ENCODE measurements around the gene DDI2.

- TF ChIP-seq, protein P1, sequence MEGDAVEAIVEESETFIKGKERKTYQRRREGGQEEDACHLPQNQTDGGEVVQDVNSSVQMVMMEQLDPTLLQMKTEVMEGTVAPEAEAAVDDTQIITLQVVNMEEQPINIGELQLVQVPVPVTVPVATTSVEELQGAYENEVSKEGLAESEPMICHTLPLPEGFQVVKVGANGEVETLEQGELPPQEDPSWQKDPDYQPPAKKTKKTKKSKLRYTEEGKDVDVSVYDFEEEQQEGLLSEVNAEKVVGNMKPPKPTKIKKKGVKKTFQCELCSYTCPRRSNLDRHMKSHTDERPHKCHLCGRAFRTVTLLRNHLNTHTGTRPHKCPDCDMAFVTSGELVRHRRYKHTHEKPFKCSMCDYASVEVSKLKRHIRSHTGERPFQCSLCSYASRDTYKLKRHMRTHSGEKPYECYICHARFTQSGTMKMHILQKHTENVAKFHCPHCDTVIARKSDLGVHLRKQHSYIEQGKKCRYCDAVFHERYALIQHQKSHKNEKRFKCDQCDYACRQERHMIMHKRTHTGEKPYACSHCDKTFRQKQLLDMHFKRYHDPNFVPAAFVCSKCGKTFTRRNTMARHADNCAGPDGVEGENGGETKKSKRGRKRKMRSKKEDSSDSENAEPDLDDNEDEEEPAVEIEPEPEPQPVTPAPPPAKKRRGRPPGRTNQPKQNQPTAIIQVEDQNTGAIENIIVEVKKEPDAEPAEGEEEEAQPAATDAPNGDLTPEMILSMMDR (IDR thresholded peaks at IDR 0.05; ENCODE audit: poor library complexity): no peak
- no peak for TF ChIP-seq EZH2 (IDR thresholded peaks at IDR 0.05; ENCODE audit: borderline replicate concordance)
These were observed 7.0 kb downstream of the DDI2 start for GRCh38 chr1:15624133-15624714.
